ENCODE results near the gene TENM3. TPM values are rescaled to one million over a fixed set of nuclear protein-coding genes. Genes with fewer than 3 reads are reported as not detected.

The TENM3 gene
- total RNA-seq, 1 donor, result 14.0 TPM

DNA sequence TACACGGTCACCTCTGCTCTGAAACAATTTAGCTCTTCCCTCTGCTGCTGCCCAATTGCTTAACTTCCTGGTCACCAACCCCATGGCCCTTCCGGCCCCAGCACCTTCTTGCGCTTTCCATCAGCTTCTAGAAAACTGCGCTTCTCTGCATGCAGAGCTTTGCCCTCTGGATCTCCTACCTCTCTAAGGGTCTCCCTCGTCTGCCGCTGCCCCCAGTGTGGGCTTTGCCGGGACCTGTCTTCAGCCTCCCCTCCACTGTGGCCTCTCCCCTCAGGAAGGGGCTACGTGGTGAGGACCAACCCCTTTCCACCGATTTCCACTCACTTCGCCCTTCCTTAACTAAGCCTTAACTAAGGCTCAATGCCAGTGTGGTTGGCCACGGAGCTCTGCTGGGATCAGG is 579.4 kb downstream of the TENM3 start:
- H3K4me3 ChIP-seq (ENCODE audit: low read depth, low read length), result no peak overlapping the region
- no peak for DNase-seq (ENCODE audit: low read depth)
- TF ChIP-seq, protein P1, sequence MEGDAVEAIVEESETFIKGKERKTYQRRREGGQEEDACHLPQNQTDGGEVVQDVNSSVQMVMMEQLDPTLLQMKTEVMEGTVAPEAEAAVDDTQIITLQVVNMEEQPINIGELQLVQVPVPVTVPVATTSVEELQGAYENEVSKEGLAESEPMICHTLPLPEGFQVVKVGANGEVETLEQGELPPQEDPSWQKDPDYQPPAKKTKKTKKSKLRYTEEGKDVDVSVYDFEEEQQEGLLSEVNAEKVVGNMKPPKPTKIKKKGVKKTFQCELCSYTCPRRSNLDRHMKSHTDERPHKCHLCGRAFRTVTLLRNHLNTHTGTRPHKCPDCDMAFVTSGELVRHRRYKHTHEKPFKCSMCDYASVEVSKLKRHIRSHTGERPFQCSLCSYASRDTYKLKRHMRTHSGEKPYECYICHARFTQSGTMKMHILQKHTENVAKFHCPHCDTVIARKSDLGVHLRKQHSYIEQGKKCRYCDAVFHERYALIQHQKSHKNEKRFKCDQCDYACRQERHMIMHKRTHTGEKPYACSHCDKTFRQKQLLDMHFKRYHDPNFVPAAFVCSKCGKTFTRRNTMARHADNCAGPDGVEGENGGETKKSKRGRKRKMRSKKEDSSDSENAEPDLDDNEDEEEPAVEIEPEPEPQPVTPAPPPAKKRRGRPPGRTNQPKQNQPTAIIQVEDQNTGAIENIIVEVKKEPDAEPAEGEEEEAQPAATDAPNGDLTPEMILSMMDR (IDR thresholded peaks at IDR 0.05; ENCODE audit: insufficient read depth, low read length), result no peak

DNA sequence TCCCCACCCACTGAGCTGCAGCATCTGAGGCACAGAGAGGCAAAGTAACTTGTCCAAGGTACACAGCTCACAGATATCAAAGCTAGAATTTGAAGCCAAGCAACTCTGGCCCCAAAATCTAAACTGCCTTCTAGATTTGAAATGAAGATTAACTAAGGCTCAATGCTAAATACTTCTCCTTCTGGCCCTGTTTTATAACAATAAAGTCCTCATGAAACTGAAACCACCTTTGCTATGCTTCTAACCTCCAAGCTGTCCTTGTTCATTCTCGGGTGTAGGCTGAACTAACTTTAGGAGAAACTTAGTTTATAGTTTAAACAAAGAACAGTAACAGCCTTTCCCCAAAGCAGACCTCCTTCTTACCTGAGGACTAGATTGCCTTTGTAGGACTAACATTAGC is 580.4 kb downstream of the TENM3 start:
- TF ChIP-seq, protein P1 (IDR thresholded peaks at IDR 0.05; ENCODE audit: insufficient read depth, low read length), result no peak
- no peak for DNase-seq (ENCODE audit: low read depth)
- no peak overlapping the region for H3K4me3 ChIP-seq (ENCODE audit: low read depth, low read length)

DNA sequence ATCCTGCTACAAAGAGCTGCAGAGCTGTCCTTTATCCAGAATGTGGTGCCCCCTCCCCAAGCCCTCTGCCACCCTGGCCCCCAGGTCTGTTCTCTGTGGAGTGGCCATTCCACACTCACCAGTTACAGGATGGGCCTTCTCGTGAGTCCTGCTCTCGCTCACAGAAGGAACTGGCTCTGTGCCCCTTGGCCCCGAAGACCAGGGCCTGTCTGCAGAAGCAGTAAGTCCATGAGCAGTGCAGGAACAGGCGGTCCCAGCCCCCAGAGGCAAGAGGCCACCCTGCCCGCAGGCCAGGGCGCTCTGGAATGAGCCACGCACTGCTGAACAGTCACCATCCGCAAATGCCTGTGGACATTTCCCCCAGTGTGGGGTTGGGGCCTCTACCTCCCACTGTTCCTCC is 581.8 kb downstream of the TENM3 start:
- no peak overlapping the region for H3K4me3 ChIP-seq (ENCODE audit: low read depth, low read length)
- TF ChIP-seq, protein P1 (IDR thresholded peaks at IDR 0.05; ENCODE audit: insufficient read depth, low read length), result no peak
- no peak for DNase-seq (ENCODE audit: low read depth)

DNA sequence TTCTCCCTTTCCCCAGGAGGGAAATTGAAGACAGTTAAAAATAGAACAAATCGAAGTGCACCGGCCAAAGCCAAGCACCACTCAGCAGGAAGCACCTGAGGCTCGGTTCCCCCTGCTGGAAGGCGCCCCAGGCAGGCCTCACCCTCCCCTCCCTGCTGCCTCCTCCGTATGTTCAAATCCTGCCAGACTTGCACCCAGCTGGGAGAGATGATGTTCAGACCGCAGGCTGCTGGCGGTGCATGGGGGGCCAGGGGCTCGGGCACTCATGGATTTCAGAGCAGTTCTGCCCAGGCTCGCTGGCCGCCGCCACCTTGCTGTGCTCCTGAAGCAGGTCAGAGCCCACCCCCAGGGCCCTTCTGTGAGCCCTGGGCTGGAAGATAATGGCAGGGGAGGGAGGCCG is 582.6 kb downstream of the TENM3 start:
- no peak for DNase-seq (ENCODE audit: low read depth)
- no peak overlapping the region for H3K4me3 ChIP-seq (ENCODE audit: low read depth, low read length)
- TF ChIP-seq, protein P1 (IDR thresholded peaks at IDR 0.05; ENCODE audit: insufficient read depth, low read length), result no peak

DNA sequence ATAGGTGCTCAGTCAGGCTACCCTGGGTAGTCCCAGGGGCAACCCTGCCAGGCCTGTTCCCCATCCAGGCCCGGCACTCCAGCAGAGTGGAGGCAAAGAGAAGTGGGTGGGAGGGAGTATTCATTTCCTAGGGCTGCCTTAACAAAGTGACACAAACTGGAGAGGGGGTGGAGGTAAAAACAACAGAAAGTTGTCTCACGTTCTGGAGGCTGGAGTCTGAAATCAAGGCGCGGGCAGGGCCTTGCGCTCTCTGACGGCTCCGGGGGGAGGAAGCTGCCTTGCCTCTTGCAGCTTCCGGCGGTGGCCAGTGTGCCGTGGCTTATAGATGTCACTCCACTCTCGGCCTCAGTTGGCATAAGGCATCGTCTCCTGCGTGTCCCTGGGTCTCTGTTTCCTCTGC is 583.2 kb downstream of the TENM3 start:
- H3K4me3 ChIP-seq (ENCODE audit: low read depth, low read length), result no peak overlapping the region
- TF ChIP-seq, protein P1 (IDR thresholded peaks at IDR 0.05; ENCODE audit: insufficient read depth, low read length), result no peak
- DNase-seq (ENCODE audit: low read depth), result no peak

DNA sequence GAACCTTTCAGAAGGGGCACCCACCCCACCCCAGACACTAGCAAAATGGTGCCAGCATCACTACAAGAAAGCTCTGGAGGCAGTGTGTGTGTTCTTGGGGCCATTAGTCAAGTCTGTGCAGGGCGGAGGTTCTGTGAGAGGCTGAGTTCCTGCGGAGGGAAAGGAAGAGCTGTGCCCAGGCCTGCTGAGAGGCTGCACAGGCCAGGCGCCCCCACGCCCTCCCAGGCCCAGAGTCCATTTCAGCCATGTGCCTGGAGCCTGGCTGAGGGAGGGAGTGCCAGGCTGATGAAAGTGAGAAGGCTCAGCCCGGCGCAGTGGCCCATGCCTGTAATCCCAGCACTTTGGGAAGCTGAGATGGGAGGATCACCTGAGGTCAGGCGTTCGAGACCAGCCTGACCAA is 584.0 kb downstream of the TENM3 start:
- H3K4me3 ChIP-seq (ENCODE audit: low read depth, low read length), result no peak overlapping the region
- TF ChIP-seq, protein P1 (IDR thresholded peaks at IDR 0.05; ENCODE audit: insufficient read depth, low read length), result no peak
- DNase-seq (ENCODE audit: low read depth), result no peak

DNA sequence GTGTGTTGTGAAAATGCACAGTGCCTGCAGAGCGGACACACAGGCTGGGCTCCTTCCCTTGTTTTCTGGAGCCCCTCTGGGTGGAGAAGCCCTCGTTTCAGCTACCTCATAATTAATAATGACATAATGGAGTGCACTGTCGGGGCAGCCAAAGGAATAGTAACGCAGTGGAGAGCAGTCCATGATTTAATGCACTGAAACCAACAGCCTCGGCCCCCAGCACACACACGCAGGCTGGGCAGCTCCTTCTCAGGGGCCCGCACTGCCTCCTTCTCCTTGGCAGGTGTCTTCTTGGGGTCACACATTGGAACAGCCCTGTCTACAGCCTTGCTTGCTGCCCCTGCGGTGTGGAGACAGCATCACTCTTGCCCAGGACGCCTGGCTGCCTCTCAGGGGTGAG is 584.8 kb downstream of the TENM3 start:
- TF ChIP-seq, protein P1 (IDR thresholded peaks at IDR 0.05; ENCODE audit: insufficient read depth, low read length), result no peak
- no peak for DNase-seq (ENCODE audit: low read depth)
- no peak overlapping the region for H3K4me3 ChIP-seq (ENCODE audit: low read depth, low read length)

All from fibroblast of the aortic adventitia (primary cell).